Peyer's patch (tissue), 4 donors: ENCODE data around the gene CLDN8.

Source experiments
- POLR2A ChIP-seq, 2 donors: fragments of 450-650 bp; IDR thresholded peaks; one replicate each; pipeline ENCODE4 v1.5.1; 2017; ENCODE audit warnings: antibody characterized with exemption in 2 of 2, mild to moderate bottlenecking in 2 of 2, moderate library complexity in 2 of 2
- TF ChIP-seq, protein P1 (sequence below), 6 experiments: fragments of 450-650 bp in 4 of 6; fragments of 200-600 bp in 2 of 6; sonication (generic) in 1 of 6; IDR thresholded peaks; one replicate each; pipeline ENCODE4 v1.5.1; 2017 to 2019; ENCODE audit warnings: antibody characterized with exemption in 6 of 6, mild to moderate bottlenecking in 3 of 6, moderate library complexity in 1 of 6

GRCh38 chr21:30200000-30200399 lies 15.9 kb downstream of the CLDN8 start:
- TF ChIP-seq, protein P1, sequence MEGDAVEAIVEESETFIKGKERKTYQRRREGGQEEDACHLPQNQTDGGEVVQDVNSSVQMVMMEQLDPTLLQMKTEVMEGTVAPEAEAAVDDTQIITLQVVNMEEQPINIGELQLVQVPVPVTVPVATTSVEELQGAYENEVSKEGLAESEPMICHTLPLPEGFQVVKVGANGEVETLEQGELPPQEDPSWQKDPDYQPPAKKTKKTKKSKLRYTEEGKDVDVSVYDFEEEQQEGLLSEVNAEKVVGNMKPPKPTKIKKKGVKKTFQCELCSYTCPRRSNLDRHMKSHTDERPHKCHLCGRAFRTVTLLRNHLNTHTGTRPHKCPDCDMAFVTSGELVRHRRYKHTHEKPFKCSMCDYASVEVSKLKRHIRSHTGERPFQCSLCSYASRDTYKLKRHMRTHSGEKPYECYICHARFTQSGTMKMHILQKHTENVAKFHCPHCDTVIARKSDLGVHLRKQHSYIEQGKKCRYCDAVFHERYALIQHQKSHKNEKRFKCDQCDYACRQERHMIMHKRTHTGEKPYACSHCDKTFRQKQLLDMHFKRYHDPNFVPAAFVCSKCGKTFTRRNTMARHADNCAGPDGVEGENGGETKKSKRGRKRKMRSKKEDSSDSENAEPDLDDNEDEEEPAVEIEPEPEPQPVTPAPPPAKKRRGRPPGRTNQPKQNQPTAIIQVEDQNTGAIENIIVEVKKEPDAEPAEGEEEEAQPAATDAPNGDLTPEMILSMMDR (IDR thresholded peaks at IDR 0.05) = no peak
- no peak for TF ChIP-seq POLR2A (IDR thresholded peaks at IDR 0.05)
